ENCODE measurements around the gene DYNLRB1.

DYNLRB1 gene

GRCh38 chr20:34524426-34524825 lies 8.2 kb downstream of the DYNLRB1 start:
- Histone ChIP-seq H3K36me3 (peaks cover 25 to 40% (median 37%) of the 10 kb centered on the region in 3 donors), H3K9me3 (no peaks in the 10 kb centered on the region)
- intact Hi-C loops (cut with DNase I; ENCODE audit: low total_unique reads): loop anchor here (5.0 kb wide), 1 partner anchor 212 kb away; no protein-coding TSS in a partner anchor

DNA sequence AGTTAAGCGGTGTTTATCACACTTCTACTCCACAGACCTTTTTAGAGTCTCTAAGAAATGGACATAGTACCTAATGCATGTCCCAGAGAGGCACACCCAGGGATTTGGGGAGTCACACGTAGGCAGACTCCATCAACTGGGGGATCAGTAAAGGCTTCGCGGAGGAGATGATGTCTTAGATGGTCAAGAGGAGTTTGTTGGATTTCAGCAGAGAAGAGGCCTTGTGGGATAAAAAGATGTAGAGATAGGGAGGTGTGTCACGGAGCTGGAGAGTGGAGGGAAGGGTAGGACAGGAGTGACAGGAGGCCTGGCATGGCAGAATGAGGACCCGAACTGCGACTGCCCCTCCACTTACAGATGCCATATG lies 9.1 kb downstream of the DYNLRB1 start:
- TF ChIP-seq, protein P1, sequence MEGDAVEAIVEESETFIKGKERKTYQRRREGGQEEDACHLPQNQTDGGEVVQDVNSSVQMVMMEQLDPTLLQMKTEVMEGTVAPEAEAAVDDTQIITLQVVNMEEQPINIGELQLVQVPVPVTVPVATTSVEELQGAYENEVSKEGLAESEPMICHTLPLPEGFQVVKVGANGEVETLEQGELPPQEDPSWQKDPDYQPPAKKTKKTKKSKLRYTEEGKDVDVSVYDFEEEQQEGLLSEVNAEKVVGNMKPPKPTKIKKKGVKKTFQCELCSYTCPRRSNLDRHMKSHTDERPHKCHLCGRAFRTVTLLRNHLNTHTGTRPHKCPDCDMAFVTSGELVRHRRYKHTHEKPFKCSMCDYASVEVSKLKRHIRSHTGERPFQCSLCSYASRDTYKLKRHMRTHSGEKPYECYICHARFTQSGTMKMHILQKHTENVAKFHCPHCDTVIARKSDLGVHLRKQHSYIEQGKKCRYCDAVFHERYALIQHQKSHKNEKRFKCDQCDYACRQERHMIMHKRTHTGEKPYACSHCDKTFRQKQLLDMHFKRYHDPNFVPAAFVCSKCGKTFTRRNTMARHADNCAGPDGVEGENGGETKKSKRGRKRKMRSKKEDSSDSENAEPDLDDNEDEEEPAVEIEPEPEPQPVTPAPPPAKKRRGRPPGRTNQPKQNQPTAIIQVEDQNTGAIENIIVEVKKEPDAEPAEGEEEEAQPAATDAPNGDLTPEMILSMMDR (IDR thresholded peaks at IDR 0.05): no peak
- H3K27ac ChIP-seq: peak overlapping the region; percentile 57 to 62
- DNase-seq: no peak
- intact Hi-C loops (cut with DNase I; ENCODE audit: low total_unique reads): no loop called here
- peaks cover 0 to 86% (median 59%) of the 10 kb centered on the region in 4 donors for H3K4me1 ChIP-seq
- H3K36me3 ChIP-seq: peaks cover 31 to 48% (median 39%) of the 10 kb centered on the region in 3 donors
- H3K27me3 ChIP-seq: no peaks in the 10 kb centered on the region
- H3K9me3 ChIP-seq: no peaks in the 10 kb centered on the region
- H3K4me3 ChIP-seq: no peak overlapping the region

More at GRCh38 chr20:34524426-34524825, 8.2 kb downstream of the DYNLRB1 start:
- Histone ChIP-seq H3K27me3 (no peaks in the 10 kb centered on the region), H3K4me3 (no peak overlapping the region), H3K27ac (peak overlapping the region; percentile 30 to 57), H3K4me1 (peaks cover 0 to 84% (median 56%) of the 10 kb centered on the region in 4 donors)
- DNase-seq: no peak
- TF ChIP-seq, protein P1 (IDR thresholded peaks at IDR 0.05): no peak

- intact Hi-C loops (cut with DNase I; ENCODE audit: low total_unique reads): no loop called here
- peak overlapping the region; percentile 57 to 62 for H3K27ac ChIP-seq
- H3K27me3 ChIP-seq: no peaks in the 10 kb centered on the region
- peak; percentile 85 to 90 for DNase-seq
- H3K4me1 ChIP-seq: peaks cover 0 to 80% (median 58%) of the 10 kb centered on the region in 4 donors
- peaks cover 31 to 48% (median 42%) of the 10 kb centered on the region in 3 donors for H3K36me3 ChIP-seq
- no peaks in the 10 kb centered on the region for H3K9me3 ChIP-seq
- TF ChIP-seq, protein P1 (IDR thresholded peaks at IDR 0.05): no peak
- no peak overlapping the region for H3K4me3 ChIP-seq
Measured at GRCh38 chr20:34525709-34526416, 9.6 kb downstream of the DYNLRB1 start.

DNA sequence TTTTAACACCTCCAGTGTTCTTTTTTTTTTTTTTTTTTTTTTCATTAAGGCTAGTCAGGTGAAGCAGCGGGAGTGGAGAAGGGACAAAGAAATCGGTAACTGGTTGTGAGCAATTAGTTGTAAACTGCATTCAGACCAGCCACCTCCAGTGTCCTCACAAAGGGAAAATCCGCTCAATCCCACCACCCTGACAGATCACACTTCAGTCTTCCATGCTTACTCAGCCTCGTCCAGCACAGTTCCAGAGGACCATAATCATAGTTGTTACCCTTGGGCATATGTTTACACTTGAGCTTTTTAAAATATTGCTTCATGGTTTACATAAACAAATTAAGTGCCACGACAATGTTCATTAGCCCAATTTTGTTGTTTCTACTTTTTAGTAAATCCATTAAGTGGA lies 10.2 kb downstream of the DYNLRB1 start:
- Histone ChIP-seq H3K4me1 (peaks cover 0 to 77% (median 58%) of the 10 kb centered on the region in 4 donors), H3K27ac (peak overlapping the region; percentile 57 to 62), H3K9me3 (no peaks in the 10 kb centered on the region), H3K4me3 (no peak overlapping the region), H3K36me3 (peaks cover 31 to 50% (median 42%) of the 10 kb centered on the region in 3 donors), H3K27me3 (no peaks in the 10 kb centered on the region)
- TF ChIP-seq, protein P1 (IDR thresholded peaks at IDR 0.05): no peak
- intact Hi-C loops (cut with DNase I; ENCODE audit: low total_unique reads): no loop called here
- DNase-seq: peak in 1 of 2 donors; percentile 23

DNA sequence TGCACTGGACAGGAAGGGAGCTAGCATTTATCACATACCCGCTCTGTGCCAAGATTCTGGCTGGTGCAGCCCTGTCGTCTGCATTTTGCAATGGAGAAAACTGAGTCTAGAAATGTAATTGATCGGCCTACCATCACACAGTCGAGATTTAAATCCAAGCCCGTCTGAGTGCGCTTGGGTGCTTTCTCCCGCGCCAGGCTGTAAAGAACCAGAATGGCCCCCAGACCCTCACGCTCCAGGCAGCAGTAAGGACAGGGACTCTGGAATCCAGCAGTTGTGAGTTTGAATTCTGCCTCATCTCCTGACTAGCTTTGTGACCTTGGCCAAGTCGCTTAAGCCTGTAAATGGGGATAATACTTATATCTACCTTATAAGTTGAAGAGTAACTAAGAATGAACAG lies 10.8 kb downstream of the DYNLRB1 start:
- no peak overlapping the region for H3K4me3 ChIP-seq
- DNase-seq: peak in 1 of 2 donors; percentile 42
- peak overlapping the region in 1 of 2 donors; percentile 57 for H3K27ac ChIP-seq
- intact Hi-C loops (cut with DNase I; ENCODE audit: low total_unique reads): no loop called here
- H3K9me3 ChIP-seq: no peaks in the 10 kb centered on the region
- peaks cover 0 to 72% (median 56%) of the 10 kb centered on the region in 4 donors for H3K4me1 ChIP-seq
- H3K27me3 ChIP-seq: no peaks in the 10 kb centered on the region
- TF ChIP-seq, protein P1 (IDR thresholded peaks at IDR 0.05): no peak
- peaks cover 31 to 56% (median 44%) of the 10 kb centered on the region in 3 donors for H3K36me3 ChIP-seq
